ENCODE data around the gene KCNQ1.

KCNQ1 gene

DNA sequence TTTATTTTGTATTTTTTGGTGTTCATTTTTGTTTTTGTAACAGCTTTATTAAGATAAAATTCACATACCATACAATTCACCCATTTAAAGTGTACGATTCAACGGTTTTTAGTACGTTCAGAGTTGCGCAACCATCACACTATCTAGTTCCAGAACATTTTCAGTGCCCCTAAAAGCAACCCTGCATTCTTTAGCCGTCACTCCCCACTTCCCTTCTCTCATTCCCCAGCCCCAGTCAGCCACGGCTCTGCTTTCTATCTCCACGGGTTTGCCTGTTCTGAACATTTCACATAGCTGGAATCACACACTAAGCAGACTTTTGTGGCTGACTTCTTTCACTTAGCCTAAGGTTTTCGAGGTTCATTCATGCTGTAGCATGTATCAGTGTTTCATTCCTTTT is 264.6 kb downstream of the KCNQ1 start:
- no peak overlapping the region for H3K4me3 ChIP-seq (ENCODE audit: low read depth, low read length)
- no peak overlapping the region for H3K9ac ChIP-seq (ENCODE audit: low read depth, low read length)
- peaks cover 8% of the 10 kb centered on the region; the same call in 1 of the 2 replicates for H3K9me3 ChIP-seq (ENCODE audit: control insufficient read depth, insufficient read depth, low read length)
- H3K36me3 ChIP-seq (ENCODE audit: control insufficient read depth, insufficient read depth, low read length) = no peaks in the 10 kb centered on the region
- H3K4me1 ChIP-seq (ENCODE audit: control insufficient read depth, insufficient read depth, low read length) = no peaks in the 10 kb centered on the region
- no peak overlapping the region for H3K27ac ChIP-seq (ENCODE audit: low read depth, low read length)
- peaks cover 87% of the 10 kb centered on the region for H3K27me3 ChIP-seq (ENCODE audit: control insufficient read depth, insufficient read depth, low read length)

DNA sequence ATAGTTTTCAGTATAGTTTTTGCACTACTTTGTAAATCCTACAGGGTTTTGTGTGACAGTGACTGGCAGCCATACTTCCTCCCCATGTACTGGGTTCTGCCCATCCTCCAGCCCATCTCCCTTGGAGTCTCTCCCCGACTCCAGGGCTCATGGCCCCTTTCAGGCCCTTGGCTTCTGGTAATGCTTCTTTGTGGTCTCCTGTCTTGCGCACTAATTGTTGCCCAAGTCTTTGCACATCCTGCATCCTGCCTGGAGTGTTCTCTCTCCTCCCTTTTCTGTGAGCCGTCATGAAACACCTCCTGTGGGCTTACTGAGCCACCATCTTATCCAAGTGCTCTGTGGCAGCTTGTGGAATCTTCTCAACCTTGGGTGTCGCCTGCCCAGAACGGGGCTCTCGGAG is 266.4 kb downstream of the KCNQ1 start:
- peaks cover 88% of the 10 kb centered on the region for H3K27me3 ChIP-seq (ENCODE audit: control insufficient read depth, insufficient read depth, low read length)
- no peak overlapping the region for H3K27ac ChIP-seq (ENCODE audit: low read depth, low read length)
- no peak overlapping the region for H3K4me3 ChIP-seq (ENCODE audit: low read depth, low read length)
- H3K4me1 ChIP-seq (ENCODE audit: control insufficient read depth, insufficient read depth, low read length) = no peaks in the 10 kb centered on the region
- H3K9ac ChIP-seq (ENCODE audit: low read depth, low read length) = no peak overlapping the region
- no peaks in the 10 kb centered on the region for H3K36me3 ChIP-seq (ENCODE audit: control insufficient read depth, insufficient read depth, low read length)
- peaks cover 8% of the 10 kb centered on the region; the same call in 1 of the 2 replicates for H3K9me3 ChIP-seq (ENCODE audit: control insufficient read depth, insufficient read depth, low read length)

DNA sequence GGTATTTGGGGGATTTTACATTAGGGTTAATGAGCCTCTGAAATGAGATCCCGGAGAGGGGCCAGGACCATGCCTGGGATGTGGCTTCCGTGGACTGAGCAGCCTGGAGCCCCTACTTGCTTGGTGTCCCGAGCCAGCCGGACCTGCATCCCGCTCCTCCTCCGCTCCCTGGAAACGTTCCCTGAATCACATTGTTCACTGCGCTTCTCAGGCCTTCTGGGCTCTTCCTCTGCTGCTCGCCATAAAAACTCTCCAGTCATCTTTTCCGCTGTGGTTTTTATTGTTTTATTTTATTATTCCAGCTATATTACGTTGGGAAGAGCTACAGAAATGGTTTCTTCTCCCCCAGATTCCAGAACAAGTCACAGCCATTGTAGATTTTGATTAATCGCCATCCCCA is 268.3 kb downstream of the KCNQ1 start:
- peaks cover 88% of the 10 kb centered on the region for H3K27me3 ChIP-seq (ENCODE audit: control insufficient read depth, insufficient read depth, low read length)
- H3K27ac ChIP-seq (ENCODE audit: low read depth, low read length) = no peak overlapping the region
- H3K4me3 ChIP-seq (ENCODE audit: low read depth, low read length) = no peak overlapping the region
- H3K9me3 ChIP-seq (ENCODE audit: control insufficient read depth, insufficient read depth, low read length) = peaks cover 8% of the 10 kb centered on the region; the same call in 1 of the 2 replicates
- H3K9ac ChIP-seq (ENCODE audit: low read depth, low read length) = no peak overlapping the region
- no peaks in the 10 kb centered on the region for H3K36me3 ChIP-seq (ENCODE audit: control insufficient read depth, insufficient read depth, low read length)
- H3K4me1 ChIP-seq (ENCODE audit: control insufficient read depth, insufficient read depth, low read length) = peaks cover under 1% of the 10 kb centered on the region; the same call in 1 of the 2 replicates

DNA sequence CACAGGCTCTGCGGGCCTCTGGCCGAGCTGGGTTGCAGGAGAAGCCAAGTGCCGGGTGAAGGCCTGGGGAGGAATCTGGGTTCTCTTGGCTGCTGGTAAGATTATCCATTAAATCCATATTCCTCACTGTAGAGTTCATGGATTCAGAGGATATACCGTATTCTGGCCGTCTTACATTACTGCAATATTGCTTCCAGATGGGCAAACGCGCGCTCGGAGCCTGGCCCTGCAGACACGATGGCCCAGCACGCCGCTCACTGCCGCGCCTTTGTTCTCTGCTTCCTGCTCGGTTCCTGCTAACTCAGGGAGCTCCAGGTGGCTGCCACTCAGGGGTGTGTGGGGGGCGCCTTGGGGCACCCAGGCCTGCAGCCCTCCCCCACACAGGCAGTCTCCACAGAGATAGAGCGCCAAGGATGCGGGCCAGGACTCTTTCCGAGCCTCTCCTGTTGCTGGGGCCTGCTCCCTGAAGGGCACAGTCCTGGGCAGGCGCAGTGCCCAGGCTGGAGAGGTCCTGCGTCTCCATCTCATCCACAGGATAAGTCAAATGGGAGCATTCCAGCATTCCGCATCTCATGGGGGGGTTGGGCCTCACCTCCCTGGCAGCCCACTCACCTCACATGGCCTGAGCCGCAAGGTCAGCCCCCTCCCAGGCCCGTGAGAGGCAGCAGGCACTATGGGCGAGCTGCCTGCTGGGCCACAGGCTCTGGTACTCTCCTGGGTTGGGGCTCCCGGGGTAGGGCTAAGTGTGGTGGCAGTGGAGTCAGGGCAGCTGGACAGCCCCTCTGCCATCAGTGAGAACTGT is 269.1 kb downstream of the KCNQ1 start:
- H3K36me3 ChIP-seq (ENCODE audit: control insufficient read depth, insufficient read depth, low read length) = no peaks in the 10 kb centered on the region
- peaks cover 8% of the 10 kb centered on the region for H3K4me1 ChIP-seq (ENCODE audit: control insufficient read depth, insufficient read depth, low read length)
- H3K9ac ChIP-seq (ENCODE audit: low read depth, low read length) = no peak overlapping the region
- no peak overlapping the region for H3K27ac ChIP-seq (ENCODE audit: low read depth, low read length)
- peaks cover 88% of the 10 kb centered on the region for H3K27me3 ChIP-seq (ENCODE audit: control insufficient read depth, insufficient read depth, low read length)
- H3K4me3 ChIP-seq (ENCODE audit: low read depth, low read length) = no peak overlapping the region
- peaks cover 8% of the 10 kb centered on the region; the same call in 1 of the 2 replicates for H3K9me3 ChIP-seq (ENCODE audit: control insufficient read depth, insufficient read depth, low read length)

DNA sequence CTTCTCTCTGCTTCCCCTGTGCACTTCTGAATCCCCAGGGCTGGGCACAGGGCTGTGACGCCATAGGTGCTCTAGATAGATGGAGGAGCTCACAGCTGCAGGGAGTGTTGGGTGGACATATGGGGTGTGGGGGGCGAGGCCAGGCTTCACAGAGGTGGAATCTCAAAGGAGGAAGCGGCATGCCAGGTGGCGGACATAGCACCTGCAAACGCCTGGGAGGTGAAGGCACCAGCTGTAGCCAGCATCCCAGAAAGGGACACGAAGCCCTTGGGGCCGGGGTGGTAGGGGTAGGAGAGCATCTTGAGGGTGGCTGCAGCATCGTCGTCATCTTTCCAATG is 269.6 kb downstream of the KCNQ1 start:
- peaks cover 90% of the 10 kb centered on the region for H3K27me3 ChIP-seq (ENCODE audit: control insufficient read depth, insufficient read depth, low read length)
- H3K9ac ChIP-seq (ENCODE audit: low read depth, low read length) = no peak overlapping the region
- peaks cover 8% of the 10 kb centered on the region; the same call in 1 of the 2 replicates for H3K9me3 ChIP-seq (ENCODE audit: control insufficient read depth, insufficient read depth, low read length)
- H3K4me1 ChIP-seq (ENCODE audit: control insufficient read depth, insufficient read depth, low read length) = peaks cover 14% of the 10 kb centered on the region
- no peak overlapping the region for H3K27ac ChIP-seq (ENCODE audit: low read depth, low read length)
- no peak overlapping the region for H3K4me3 ChIP-seq (ENCODE audit: low read depth, low read length)
- no peaks in the 10 kb centered on the region for H3K36me3 ChIP-seq (ENCODE audit: control insufficient read depth, insufficient read depth, low read length)

DNA sequence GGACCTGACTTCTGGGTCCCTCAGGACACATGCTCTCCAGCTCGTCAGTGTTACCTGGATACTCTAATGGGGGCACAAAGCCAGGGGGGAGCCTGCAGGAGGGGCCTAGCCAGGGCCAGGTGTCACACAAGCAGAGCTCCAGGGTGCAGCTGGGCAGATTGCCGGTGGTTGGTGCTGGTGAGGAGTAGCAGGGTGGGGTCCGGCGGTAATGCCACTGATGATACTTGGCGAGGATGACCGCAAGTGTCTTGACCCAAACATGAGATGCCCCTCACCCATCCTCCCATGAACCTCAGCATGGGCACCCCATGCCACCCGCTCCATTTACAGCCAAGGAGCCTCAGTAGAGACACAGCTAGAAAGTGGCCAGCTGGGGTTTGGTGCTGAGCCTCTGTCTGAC is 270.1 kb downstream of the KCNQ1 start:
- H3K4me3 ChIP-seq (ENCODE audit: low read depth, low read length) = no peak overlapping the region
- peaks cover 18% of the 10 kb centered on the region for H3K4me1 ChIP-seq (ENCODE audit: control insufficient read depth, insufficient read depth, low read length)
- peaks cover 90% of the 10 kb centered on the region for H3K27me3 ChIP-seq (ENCODE audit: control insufficient read depth, insufficient read depth, low read length)

DNA sequence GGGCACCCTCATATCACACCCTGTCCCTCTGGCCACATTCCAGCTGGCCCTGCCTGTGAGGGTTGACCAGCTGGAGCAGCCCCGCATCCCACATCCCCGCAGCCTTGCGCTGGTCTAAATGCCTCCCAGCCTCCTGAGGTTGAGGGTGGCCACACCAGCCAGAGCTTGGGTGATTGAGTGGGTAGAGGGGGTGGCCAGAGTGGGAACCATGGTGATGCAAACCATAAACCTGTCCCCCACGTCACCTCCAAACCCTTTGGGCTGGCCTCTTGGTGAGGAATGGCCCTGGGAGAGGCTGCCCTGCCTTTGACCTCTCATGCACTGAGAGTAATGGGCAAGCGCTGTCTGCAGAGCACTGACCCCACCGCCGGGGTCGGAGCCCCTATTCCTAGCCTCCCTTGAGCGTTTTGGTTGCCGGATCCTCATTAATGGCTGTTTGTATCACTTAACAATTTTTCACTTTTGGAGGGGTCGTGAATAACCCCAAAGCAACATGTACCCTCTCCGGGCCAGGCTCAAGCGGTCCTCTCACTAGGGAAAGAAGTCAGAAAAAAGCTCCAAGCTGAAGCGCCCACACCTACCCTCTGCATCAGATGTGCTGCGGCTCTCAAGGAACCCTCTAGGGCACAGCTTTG is 271.0 kb downstream of the KCNQ1 start:
- Histone ChIP-seq H3K4me3 (ENCODE audit: low read depth, low read length) (no peak overlapping the region), H3K27me3 (ENCODE audit: control insufficient read depth, insufficient read depth, low read length) (peaks cover 98% of the 10 kb centered on the region), H3K36me3 (ENCODE audit: control insufficient read depth, insufficient read depth, low read length) (no peaks in the 10 kb centered on the region), H3K9ac (ENCODE audit: low read depth, low read length) (no peak overlapping the region), H3K4me1 (ENCODE audit: control insufficient read depth, insufficient read depth, low read length) (peaks cover 28% of the 10 kb centered on the region), H3K27ac (ENCODE audit: low read depth, low read length) (no peak overlapping the region), H3K9me3 (ENCODE audit: control insufficient read depth, insufficient read depth, low read length) (0 out of 2 replicates have a peak, but pooled peaks cover under 1% of the 10 kb centered on the region)

More for the DNA sequence above, 270.1 kb downstream of the KCNQ1 start:
- Histone ChIP-seq H3K27ac (ENCODE audit: low read depth, low read length) (no peak overlapping the region), H3K36me3 (ENCODE audit: control insufficient read depth, insufficient read depth, low read length) (no peaks in the 10 kb centered on the region), H3K9ac (ENCODE audit: low read depth, low read length) (no peak overlapping the region), H3K9me3 (ENCODE audit: control insufficient read depth, insufficient read depth, low read length) (peaks cover 5% of the 10 kb centered on the region; the same call in 1 of the 2 replicates)

DNA sequence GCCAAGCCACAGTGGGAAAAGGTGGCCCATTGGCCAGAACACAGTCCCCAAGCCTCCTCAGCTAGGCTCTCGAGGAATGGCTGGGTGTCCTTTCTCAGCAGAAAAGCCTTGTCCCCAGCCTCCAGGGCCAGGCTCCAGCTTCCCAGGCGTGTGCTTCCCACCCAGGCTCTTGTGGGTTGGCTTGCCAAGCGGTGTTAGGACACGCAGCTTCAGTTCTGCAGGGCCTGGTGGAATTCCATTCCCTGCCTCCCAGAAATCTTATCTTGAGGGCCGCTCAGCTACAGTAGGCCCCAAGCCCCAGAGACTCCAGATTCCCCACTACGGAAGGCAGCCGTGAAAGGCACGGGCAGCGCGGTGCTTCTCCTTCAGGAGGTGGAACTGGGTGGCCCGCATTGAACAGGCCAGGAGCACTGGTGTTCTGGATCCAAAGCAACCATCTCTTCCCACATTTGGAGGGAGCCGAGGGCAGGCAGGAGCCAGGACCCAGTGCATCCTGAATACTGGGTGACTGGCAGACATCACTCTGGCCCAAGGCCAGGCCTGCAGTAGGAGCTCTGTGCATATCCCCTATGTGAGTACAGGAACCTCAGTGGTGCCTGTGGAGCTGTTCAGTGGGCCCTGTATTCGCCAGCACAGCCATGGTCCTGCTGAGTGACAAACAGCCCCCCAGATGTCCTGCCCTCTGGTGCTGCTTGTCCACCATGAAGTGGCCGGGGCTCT is 271.7 kb downstream of the KCNQ1 start:
- Histone ChIP-seq H3K4me1 (ENCODE audit: control insufficient read depth, insufficient read depth, low read length) (peaks cover 35% of the 10 kb centered on the region), H3K27ac (ENCODE audit: low read depth, low read length) (no peak overlapping the region), H3K4me3 (ENCODE audit: low read depth, low read length) (no peak overlapping the region), H3K27me3 (ENCODE audit: control insufficient read depth, insufficient read depth, low read length) (peaks cover 100% of the 10 kb centered on the region), H3K9ac (ENCODE audit: low read depth, low read length) (no peak overlapping the region), H3K36me3 (ENCODE audit: control insufficient read depth, insufficient read depth, low read length) (no peaks in the 10 kb centered on the region), H3K9me3 (ENCODE audit: control insufficient read depth, insufficient read depth, low read length) (no peaks in the 10 kb centered on the region)

DNA sequence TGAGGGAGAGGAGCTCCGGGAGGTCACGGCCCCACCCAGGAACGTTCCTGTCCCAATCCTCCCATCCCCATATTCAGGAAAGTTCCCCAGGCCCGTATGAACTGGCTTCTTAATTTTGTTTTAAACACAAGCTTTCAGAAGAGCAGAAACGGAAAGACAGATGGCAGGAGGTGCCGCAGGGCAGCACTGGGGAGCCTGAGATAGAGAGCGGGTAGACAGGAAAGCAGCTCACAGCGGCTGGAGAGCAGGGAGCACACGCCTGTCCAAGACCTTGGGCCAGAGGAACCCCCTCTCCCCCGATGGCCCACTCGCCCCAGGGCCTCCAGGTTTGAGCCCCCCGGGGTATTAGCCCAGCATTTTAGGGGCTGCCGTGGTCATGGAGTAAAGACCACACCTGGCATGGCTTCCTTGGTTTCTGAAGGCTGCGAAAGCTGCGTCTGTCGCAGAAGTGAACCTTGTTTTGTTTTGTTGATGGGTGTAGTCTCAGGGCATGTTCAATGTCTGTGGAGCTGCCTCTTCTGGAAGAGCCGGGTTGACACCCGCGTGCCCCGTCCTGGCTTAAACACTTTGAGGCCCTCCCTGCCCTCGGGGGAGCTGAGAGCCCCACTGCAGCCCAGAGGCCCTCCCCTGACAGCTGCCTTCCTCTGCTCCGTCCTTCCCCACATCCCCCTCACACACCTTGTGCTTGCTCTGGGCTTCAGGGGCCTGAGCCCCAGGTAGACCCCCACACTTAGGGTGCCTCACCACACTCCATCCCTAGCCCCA is 272.9 kb downstream of the KCNQ1 start:
- Histone ChIP-seq H3K27me3 (ENCODE audit: control insufficient read depth, insufficient read depth, low read length) (peaks cover 100% of the 10 kb centered on the region), H3K4me3 (ENCODE audit: low read depth, low read length) (no peak overlapping the region), H3K9ac (ENCODE audit: low read depth, low read length) (no peak overlapping the region), H3K4me1 (ENCODE audit: control insufficient read depth, insufficient read depth, low read length) (peaks cover 36% of the 10 kb centered on the region), H3K36me3 (ENCODE audit: control insufficient read depth, insufficient read depth, low read length) (no peaks in the 10 kb centered on the region), H3K9me3 (ENCODE audit: control insufficient read depth, insufficient read depth, low read length) (no peaks in the 10 kb centered on the region), H3K27ac (ENCODE audit: low read depth, low read length) (no peak overlapping the region)

DNA sequence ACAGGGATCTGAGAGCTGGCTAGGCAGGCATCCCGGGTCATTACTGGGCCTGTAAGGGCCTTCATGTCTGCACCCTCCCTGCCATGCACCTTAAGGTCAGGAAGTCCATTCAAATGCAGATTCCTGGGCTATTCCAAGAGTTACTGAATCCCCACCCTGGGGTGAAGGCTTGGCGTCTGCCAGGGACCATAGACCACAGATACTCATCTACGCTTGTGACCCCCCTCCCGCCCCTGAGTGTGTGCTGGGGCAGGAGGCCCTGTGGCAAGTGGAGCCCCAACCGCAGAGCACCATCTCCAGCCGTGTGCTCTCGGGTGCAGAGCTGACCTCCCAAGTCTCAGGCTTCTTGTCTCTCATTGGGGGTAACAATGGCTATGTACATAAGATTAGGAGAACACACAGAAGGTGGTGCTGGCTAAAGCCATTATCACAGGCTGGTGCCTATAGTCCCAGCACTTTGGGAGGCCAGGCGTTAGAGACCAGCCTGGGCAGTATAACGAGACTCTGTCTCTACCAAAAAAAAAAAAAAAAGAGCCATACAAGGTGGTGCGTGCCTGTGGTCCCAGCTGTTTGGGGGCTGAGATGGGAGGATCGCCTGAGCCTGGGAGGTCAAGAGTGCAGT is 274.1 kb downstream of the KCNQ1 start:
- no peaks in the 10 kb centered on the region for H3K36me3 ChIP-seq (ENCODE audit: control insufficient read depth, insufficient read depth, low read length)
- H3K27me3 ChIP-seq (ENCODE audit: control insufficient read depth, insufficient read depth, low read length) = peaks cover 100% of the 10 kb centered on the region
- H3K9me3 ChIP-seq (ENCODE audit: control insufficient read depth, insufficient read depth, low read length) = no peaks in the 10 kb centered on the region
- H3K9ac ChIP-seq (ENCODE audit: low read depth, low read length) = no peak overlapping the region
- H3K4me3 ChIP-seq (ENCODE audit: low read depth, low read length) = no peak overlapping the region
- peaks cover 36% of the 10 kb centered on the region for H3K4me1 ChIP-seq (ENCODE audit: control insufficient read depth, insufficient read depth, low read length)
- no peak overlapping the region for H3K27ac ChIP-seq (ENCODE audit: low read depth, low read length)
